Ishikawa (cell line): ENCODE data around the gene CCDC198.

ENCODE experiments used
- CEBPB ChIP-seq: IDR thresholded peaks from 2 replicates; pipeline ENCODE4 v1.6.1; 2012
- CREB1 ChIP-seq: IDR thresholded peaks from 2 replicates; pipeline ENCODE4 v1.6.1; 2012; ENCODE audit warnings: low read depth
- EGR1 ChIP-seq: IDR thresholded peaks from 2 replicates; pipeline ENCODE4 v1.6.1; 2012
- EP300 ChIP-seq: IDR thresholded peaks from 2 replicates; pipeline ENCODE4 v1.6.1; 2012; ENCODE audit warnings: borderline replicate concordance
- FOXM1 ChIP-seq: IDR thresholded peaks from 2 replicates; pipeline ENCODE4 v1.6.1; 2012; ENCODE audit warnings: low read depth, borderline replicate concordance
- MAX ChIP-seq: IDR thresholded peaks from 2 replicates; pipeline ENCODE4 v1.6.1; 2012
- NFIC ChIP-seq: IDR thresholded peaks from 2 replicates; pipeline ENCODE4 v1.6.1; 2012
- RAD21 ChIP-seq: IDR thresholded peaks from 2 replicates; pipeline ENCODE4 v1.6.1; 2012; ENCODE audit warnings: low read depth
- TAF1 ChIP-seq: IDR thresholded peaks from 2 replicates; pipeline ENCODE4 v1.6.1; 2012; ENCODE audit warnings: low read depth, mild to moderate bottlenecking
- TCF12 ChIP-seq: IDR thresholded peaks from 2 replicates; pipeline ENCODE4 v1.6.1; 2012; ENCODE audit warnings: low read depth
- TEAD4 ChIP-seq: IDR thresholded peaks from 2 replicates; pipeline ENCODE4 v1.6.1; 2012
- YY1 ChIP-seq: IDR thresholded peaks from 2 replicates; pipeline ENCODE4 v1.6.1; 2012; ENCODE audit warnings: low read depth
- ZBTB7A ChIP-seq: IDR thresholded peaks from 2 replicates; pipeline ENCODE4 v1.6.1; 2012; ENCODE audit warnings: low read depth
- TF ChIP-seq, protein P1 (sequence below): IDR thresholded peaks from 2 replicates; pipeline ENCODE4 v1.6.1; 2012
- TF ChIP-seq, protein P2 (sequence below): IDR thresholded peaks from 2 replicates; pipeline ENCODE4 v1.6.1; 2012; ENCODE audit warnings: low read depth, mild to moderate bottlenecking

Gene CCDC198

GRCh38 chr14:57498659-57499058 lies 5.0 kb upstream of the CCDC198 start:
- TF ChIP-seq, protein P1, sequence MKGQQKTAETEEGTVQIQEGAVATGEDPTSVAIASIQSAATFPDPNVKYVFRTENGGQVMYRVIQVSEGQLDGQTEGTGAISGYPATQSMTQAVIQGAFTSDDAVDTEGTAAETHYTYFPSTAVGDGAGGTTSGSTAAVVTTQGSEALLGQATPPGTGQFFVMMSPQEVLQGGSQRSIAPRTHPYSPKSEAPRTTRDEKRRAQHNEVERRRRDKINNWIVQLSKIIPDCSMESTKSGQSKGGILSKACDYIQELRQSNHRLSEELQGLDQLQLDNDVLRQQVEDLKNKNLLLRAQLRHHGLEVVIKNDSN = no peak
- no peak for TF ChIP-seq EP300
- TF ChIP-seq, protein P2, sequence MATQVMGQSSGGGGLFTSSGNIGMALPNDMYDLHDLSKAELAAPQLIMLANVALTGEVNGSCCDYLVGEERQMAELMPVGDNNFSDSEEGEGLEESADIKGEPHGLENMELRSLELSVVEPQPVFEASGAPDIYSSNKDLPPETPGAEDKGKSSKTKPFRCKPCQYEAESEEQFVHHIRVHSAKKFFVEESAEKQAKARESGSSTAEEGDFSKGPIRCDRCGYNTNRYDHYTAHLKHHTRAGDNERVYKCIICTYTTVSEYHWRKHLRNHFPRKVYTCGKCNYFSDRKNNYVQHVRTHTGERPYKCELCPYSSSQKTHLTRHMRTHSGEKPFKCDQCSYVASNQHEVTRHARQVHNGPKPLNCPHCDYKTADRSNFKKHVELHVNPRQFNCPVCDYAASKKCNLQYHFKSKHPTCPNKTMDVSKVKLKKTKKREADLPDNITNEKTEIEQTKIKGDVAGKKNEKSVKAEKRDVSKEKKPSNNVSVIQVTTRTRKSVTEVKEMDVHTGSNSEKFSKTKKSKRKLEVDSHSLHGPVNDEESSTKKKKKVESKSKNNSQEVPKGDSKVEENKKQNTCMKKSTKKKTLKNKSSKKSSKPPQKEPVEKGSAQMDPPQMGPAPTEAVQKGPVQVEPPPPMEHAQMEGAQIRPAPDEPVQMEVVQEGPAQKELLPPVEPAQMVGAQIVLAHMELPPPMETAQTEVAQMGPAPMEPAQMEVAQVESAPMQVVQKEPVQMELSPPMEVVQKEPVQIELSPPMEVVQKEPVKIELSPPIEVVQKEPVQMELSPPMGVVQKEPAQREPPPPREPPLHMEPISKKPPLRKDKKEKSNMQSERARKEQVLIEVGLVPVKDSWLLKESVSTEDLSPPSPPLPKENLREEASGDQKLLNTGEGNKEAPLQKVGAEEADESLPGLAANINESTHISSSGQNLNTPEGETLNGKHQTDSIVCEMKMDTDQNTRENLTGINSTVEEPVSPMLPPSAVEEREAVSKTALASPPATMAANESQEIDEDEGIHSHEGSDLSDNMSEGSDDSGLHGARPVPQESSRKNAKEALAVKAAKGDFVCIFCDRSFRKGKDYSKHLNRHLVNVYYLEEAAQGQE = no peak

GRCh38 chr14:57498035-57498434 lies 4.4 kb upstream of the CCDC198 start:
- TF ChIP-seq, protein P2 = no peak
- no peak for TF ChIP-seq TCF12

DNA sequence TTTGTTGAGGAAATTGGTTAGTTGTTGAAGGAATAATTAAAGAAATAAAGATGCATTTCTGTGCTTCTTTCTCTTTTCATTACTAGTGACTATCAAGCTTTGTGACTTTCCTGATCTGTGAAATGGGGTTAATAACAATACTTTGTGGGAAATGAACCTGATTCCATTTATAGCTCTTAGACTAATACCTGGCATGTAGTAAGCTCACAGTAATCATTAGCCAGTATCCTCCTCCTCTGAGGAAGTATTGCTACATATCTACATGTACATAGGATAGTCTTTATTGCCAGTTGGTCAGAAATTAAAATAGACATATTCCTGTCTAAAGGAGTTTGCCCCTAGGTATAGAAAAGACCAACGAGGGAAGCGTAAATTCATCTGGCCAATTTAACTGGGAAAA lies 1.8 kb upstream of the CCDC198 start:
- TF ChIP-seq, protein P2 = no peak
- TF ChIP-seq EP300 = no peak
- TF ChIP-seq MAX = no peak
- TF ChIP-seq TEAD4 = no peak
- TF ChIP-seq EGR1 = no peak
- no peak for TF ChIP-seq TAF1
- TF ChIP-seq YY1 = no peak
- TF ChIP-seq CREB1 = no peak
- TF ChIP-seq, protein P1 = no peak
- TF ChIP-seq FOXM1 = no peak
- TF ChIP-seq NFIC = no peak
- no peak for TF ChIP-seq ZBTB7A
- no peak for TF ChIP-seq CEBPB

GRCh38 chr14:57492859-57493258 lies 798 bp downstream of the CCDC198 start:
- peak; percentile 47; the same call in 1 of the 2 replicates for TF ChIP-seq TEAD4
- TF ChIP-seq MAX = no peak
- TF ChIP-seq EP300 = peak; percentile 28; the same call in 1 of the 2 replicates
- no peak for TF ChIP-seq TCF12
- TF ChIP-seq ZBTB7A = no peak
- TF ChIP-seq, protein P2 = no peak
- no peak for TF ChIP-seq NFIC

DNA sequence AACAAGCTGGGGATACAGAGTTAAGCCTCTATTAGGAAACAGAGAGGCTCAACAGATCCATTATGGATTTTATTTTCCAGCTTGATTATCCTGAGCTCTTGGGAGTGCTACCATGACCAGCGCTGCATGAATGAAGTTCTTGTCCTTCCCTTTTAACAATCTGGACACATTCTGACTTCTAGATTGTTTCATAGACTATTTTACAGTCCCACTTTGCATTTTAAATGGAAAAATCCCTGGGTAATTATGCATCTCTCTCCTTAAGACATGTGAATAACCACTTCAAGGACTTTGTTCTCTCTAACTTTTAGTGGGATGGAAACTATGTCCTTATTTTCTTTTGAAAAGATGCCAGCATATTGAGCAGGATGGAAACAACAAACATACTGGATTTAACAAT lies 2.0 kb downstream of the CCDC198 start:
- TF ChIP-seq NFIC (no peak), TCF12 (no peak), CREB1 (no peak), EP300 (no peak), MAX (no peak), YY1 (no peak), EGR1 (no peak), ZBTB7A (no peak), FOXM1 (no peak), TEAD4 (no peak), TAF1 (no peak), CEBPB (no peak), RAD21 (no peak)
- TF ChIP-seq, protein P2 = no peak
- TF ChIP-seq, protein P1 = no peak
